GM18526 (cell line): ENCODE data around the gene RNF224.
A peak's percentile ranks its signal among the peaks of the same experiment; 100 is the strongest.

Experiments used
- POLR2A ChIP-seq: IDR thresholded peaks from 3 replicates; pipeline ENCODE4 v1.6.1; 2011; ENCODE audit not compliant: insufficient read length; ENCODE audit errors: extremely low read depth

Gene RNF224

DNA sequence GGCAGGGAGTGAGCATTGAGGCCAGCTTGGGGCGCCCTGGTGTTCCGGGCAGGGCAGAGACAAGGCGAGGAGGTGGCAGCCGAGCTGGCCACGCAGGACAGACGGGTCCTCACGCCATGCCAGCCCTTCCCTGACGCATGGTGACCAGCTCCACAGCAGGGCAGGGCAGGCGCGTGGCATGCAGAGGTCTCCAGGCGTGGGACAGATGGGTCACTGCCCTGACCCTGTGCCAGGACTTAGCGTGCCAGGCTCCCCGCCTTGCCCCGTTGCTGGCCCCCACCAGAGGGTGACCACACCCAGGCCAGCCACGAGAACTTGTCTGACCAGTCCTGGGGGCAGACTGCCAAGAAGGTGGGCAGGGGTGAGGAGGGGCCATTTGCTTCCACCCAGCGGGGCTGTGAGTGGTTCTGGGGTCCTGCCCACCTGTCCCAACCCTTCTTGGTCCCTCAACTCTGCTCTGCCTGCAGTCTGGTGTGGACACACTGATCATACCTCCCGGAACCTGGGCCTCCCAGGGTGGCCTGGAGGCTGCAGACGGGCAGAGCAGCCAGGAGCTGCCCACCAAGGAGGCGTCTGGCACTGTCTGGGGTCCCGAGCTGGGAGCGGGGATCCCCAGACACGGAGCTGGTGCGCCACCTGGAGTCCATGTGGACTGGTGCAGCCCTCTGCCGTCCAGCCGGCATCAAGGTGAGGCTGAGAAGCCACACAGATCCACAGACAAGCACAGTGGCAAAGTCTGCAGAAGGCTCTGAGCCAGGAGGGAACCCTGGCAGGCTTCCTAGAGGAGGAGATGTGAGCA is at the start of gene RNF224:
Gene RNF224, plus strand, starts transcription at position 449 of the 799 bp plus-strand sequence. CDS start 834 bp downstream, outside the sequence.
- no peak for TF ChIP-seq POLR2A

- no peak for TF ChIP-seq POLR2A
Measured at GRCh38 chr9:137178201-137178938, 48.9 kb upstream of the RNF224 start.

DNA sequence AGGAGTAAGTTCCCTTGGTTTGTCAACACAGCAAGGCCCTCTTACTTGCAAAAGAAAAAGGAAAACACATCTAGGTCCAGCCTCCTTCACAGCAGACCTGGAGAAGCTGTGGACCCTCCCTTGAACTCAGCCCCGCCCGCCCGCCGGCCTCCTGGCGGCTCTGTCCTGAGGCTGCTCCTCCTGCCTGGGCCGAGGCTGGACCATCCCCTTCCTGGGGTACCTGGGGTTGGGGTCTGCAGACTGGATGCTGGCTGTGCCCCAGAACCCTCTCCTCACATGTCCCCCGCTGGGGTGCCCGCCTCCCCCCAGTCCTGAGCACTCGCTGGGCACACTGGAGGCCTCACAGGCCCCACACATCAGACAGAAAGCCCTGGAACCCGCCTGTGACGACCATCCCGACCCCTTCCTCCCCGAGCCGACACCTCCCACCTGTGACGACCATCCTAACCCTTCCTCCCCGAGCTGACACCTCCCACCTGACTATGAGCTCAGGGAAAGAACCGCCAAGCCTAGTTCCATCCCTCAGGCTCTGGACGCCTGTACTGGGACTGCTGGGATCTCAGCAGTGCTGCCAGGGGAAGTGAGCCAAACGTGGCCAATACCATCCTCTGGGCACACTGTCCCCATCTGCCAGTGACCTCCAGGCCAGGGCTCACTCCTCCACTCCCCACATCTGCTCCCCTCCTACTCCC is 48.2 kb upstream of the RNF224 start:
- TF ChIP-seq POLR2A = no peak

GRCh38 chr9:137179761-137180160 is 47.5 kb upstream of the RNF224 start:
- no peak for TF ChIP-seq POLR2A

GRCh38 chr9:137180491-137180890 is 46.8 kb upstream of the RNF224 start:
- no peak for TF ChIP-seq POLR2A

GRCh38 chr9:137181680-137182079 is 45.6 kb upstream of the RNF224 start:
- no peak for TF ChIP-seq POLR2A

DNA sequence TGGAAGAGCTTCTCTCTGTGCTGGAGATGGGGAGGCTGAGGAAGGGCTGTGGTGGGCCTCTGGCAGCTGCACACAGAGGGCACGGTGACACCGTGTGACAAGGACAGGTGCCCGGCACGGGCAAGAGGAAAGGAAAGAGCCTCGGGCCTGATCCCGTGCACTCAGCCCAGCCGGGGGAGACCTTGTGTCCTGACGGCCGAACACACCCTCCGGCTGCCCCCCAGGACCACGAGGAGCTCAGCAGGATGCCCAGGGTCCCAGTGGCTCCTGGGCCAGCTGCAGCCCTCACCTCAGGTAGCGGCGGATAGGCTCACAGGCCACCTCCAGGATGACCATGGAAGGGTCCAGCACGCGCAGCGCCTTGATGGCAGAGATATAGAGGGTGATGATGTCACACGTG is 44.5 kb upstream of the RNF224 start:
- TF ChIP-seq POLR2A = no peak

DNA sequence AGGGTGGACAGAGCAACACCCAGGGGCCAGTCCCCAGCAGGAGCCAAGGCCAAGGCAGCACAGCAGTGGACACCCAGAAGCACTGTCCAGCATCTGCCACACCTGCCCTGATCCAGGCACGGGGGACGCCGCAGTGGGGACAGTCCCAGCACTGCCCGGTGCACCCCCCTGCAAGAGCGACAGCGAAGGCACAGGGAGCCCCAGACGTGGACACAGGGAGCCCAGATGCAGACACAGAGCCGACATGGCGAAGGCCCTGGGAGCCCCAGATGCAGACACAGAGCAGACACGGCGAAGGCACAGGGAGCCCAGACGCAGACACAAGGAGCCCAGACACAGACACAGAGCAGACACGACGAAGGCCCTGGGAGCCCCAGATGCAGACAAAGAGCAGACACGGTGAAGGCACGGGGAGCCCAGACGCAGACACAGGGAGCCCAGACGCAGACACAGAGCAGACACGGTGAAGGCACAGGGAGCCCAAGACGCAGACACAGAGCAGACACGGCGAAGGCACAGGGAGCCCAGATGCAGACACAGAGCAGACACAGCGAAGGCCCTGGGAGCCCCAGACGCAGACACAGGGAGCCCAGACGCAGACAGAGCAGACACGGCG is 43.2 kb upstream of the RNF224 start:
- no peak for TF ChIP-seq POLR2A

DNA sequence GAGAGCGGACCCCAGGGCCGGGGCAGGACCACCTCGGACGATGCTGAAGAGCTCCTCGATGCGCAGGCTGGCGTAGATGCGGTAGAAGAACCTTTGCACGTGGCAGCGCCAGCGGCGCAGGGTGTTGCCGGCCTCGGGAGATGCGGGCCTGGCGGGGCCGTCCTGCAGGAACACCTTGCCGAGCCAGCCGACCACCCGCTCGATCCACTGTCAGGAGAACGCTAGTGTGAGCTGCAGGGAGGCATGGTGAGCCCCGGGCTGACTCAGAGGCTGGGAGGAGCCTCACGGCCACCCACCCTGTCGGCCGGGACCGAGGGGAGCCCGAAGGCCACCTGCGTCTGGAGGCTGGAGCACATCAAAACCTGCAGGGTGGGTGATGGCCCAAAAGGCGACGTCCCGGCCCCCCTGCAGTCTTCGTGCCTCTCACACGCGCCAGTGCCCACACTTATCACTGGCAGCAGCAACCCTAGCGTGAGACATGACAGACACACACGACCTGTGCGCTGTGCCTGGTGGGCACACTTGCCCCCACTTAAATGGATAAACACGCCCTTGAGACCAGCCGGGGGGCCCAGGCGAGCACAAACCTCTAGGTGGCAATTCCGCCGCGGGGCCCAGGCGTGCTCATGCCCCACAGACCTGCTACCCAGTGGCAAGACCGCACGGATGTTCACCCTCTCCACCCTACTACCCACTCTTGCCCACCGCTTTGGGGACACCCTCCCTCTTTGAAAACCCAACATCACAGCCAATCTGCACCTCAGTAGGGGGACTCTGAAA is 42.2 kb upstream of the RNF224 start:
- no peak for TF ChIP-seq POLR2A

- TF ChIP-seq POLR2A = no peak
Measured at GRCh38 chr9:137185921-137186320, 41.4 kb upstream of the RNF224 start.

DNA sequence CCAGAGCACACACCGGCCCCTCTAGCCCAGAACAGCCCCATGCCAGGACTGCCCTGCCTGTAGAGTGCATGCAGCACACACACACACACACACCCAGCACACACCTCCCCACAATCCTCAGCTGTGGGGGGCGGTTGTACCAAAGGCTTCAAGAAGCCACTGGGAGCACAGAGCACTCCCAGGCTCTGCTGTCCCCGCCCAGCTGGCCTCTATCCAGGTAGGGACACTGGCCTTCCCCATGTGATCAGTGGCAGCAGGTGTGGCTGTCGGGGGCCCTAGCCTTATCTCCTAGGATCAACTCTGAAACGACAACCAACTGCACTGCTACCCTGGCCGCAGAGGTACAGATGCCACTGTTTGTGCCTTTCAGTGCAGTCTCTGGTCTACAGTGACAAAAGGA is 40.9 kb upstream of the RNF224 start:
- TF ChIP-seq POLR2A = no peak

GRCh38 chr9:137187386-137187785 is 39.9 kb upstream of the RNF224 start:
- no peak for TF ChIP-seq POLR2A

- TF ChIP-seq POLR2A = no peak
Measured at GRCh38 chr9:137188086-137188489, 39.2 kb upstream of the RNF224 start.

GRCh38 chr9:137188490-137189296 is 38.6 kb upstream of the RNF224 start, which contains the start of the genes ANAPC2 and SSNA1:
Gene ANAPC2, minus strand, starts transcription at chr9:137188560. Its CDS starts 28 bp downstream, at chr9:137188532.
Gene SSNA1, plus strand, starts transcription at chr9:137188676. Its CDS starts 51 bp downstream, at chr9:137188727.
- peak; percentile 93 for TF ChIP-seq POLR2A
